RWPE1 (cell line): ENCODE measurements around the gene PMFBP1.

Experiments used
- CTCF ChIA-PET: fragments of 350-600 bp; sonication (Branson Sonifier 250); formaldehyde crosslinking; extraction: SDS; loops from one replicate; lab custom pipeline; 2021; lab: Yijun Ruan, JAX
- POLR2A ChIA-PET: fragments of 400-600 bp; formaldehyde crosslinking; extraction: SDS; loops from one replicate; lab custom pipeline; 2020; ENCODE audit warnings: antibody characterized with exemption; ENCODE audit not compliant: low non-redundant PET; lab: Yijun Ruan, JAX
- DNase-seq: peaks from one replicate; pipeline ENCODE4 v3.0.0; 2012; ENCODE audit warnings: low spot score
- H3K27ac ChIP-seq: fragments of 450-650 bp; 2 replicates; pipeline ENCODE4 v1.5.1; 2017
- CTCF ChIP-seq: fragments of 450-650 bp; conservative IDR thresholded peaks from 2 replicates; pipeline ENCODE4 v1.5.1; 2017; ENCODE audit warnings: low read depth, mild to moderate bottlenecking

Gene PMFBP1

GRCh38 chr16:72173997-72174396 is 2.0 kb upstream of the PMFBP1 start:
- CTCF ChIA-PET = no interaction called here
- H3K27ac ChIP-seq = no peak overlapping the region
- DNase-seq = no peak
- no peak for TF ChIP-seq CTCF
- POLR2A ChIA-PET = no interaction called here

DNA sequence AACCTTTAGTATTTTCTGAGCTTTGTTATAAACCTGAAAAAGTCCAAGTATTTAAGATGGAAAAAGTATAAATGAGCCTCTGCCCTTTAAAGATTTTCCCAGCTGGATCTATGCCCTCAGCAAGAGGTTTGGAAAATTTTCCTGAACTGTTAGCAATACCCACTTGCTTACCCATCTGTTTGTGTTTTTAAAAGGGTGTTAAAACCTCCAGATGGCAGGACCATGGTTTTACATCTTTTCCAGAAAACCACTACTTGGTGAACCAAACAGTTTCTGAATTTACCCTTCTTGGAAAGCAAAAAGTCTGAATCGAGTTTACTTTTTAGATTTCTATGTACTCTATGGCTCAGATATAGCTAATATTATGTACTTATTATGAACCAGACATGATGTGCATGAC is 719 bp downstream of the PMFBP1 start:
- POLR2A ChIA-PET = no interaction called here
- CTCF ChIA-PET = interaction anchor here (1.1 kb wide), 1 partner anchor 633 kb away, joined by 3 read pairs; no protein-coding TSS in a partner anchor
- DNase-seq = no peak

GRCh38 chr16:72169708-72170107 is 2.2 kb downstream of the PMFBP1 start:
- POLR2A ChIA-PET = no interaction called here
- CTCF ChIA-PET = no interaction called here
- no peak for DNase-seq
- no peak for TF ChIP-seq CTCF
- H3K27ac ChIP-seq = no peak overlapping the region

More for the DNA sequence above, 719 bp downstream of the PMFBP1 start:
- no peak for TF ChIP-seq CTCF
- no peak overlapping the region for H3K27ac ChIP-seq

- POLR2A ChIA-PET = no interaction called here
- CTCF ChIA-PET = no interaction called here
- no peak for TF ChIP-seq CTCF
These were observed 3.6 kb downstream of the PMFBP1 start for GRCh38 chr16:72168365-72168764.

GRCh38 chr16:72166954-72167561 is 4.9 kb downstream of the PMFBP1 start:
- no peak for DNase-seq
- H3K27ac ChIP-seq = no peak overlapping the region
- TF ChIP-seq CTCF = no peak
- CTCF ChIA-PET = no interaction called here
- POLR2A ChIA-PET = no interaction called here

More at GRCh38 chr16:72168365-72168764, 3.6 kb downstream of the PMFBP1 start:
- DNase-seq = no peak
- no peak overlapping the region for H3K27ac ChIP-seq

- POLR2A ChIA-PET = no interaction called here
- no peak for DNase-seq
- no peak for TF ChIP-seq CTCF
- H3K27ac ChIP-seq = no peak overlapping the region
- CTCF ChIA-PET = no interaction called here
These were observed 5.8 kb downstream of the PMFBP1 start for GRCh38 chr16:72166151-72166550.
